Measurements from ENCODE around the gene KREMEN2. TPM values are rescaled to one million over a fixed set of nuclear protein-coding genes. Genes with fewer than 3 reads are reported as not detected.

KREMEN2 gene
- total and polyA plus RNA-seq, 4 donors, result not detected

GRCh38 chr16:2973093-2973492 lies 9.0 kb downstream of the KREMEN2 start:
- no peak overlapping the region for H3K9ac ChIP-seq (ENCODE audit: low read depth in 1 of 2, low read length in 2 of 2)
- no peak overlapping the region for H3K4me3 ChIP-seq (ENCODE audit: low read depth in 1 of 3, low read length in 3 of 3)
- WGBS, result 89% methylated on average over 5 of the region's 5 CpGs
- TF ChIP-seq ZBTB33 (IDR thresholded peaks at IDR 0.05) (no peak), FOXA1 (IDR thresholded peaks at IDR 0.05) (no peak), MAX (IDR thresholded peaks at IDR 0.05) (no peak), ATF3 (IDR thresholded peaks at IDR 0.05) (no peak), TAF1 (conservative IDR thresholded peaks at IDR 0.05) (no peak), YY1 (IDR thresholded peaks at IDR 0.05) (no peak), HNF4A (conservative IDR thresholded peaks at IDR 0.05) (no peak), REST (IDR thresholded peaks at IDR 0.05) (no peak), JUND (IDR thresholded peaks at IDR 0.05) (no peak), SP1 (IDR thresholded peaks at IDR 0.05) (no peak), NR2F2 (IDR thresholded peaks at IDR 0.05) (no peak), GABPA (IDR thresholded peaks at IDR 0.05 in 1 of 2, conservative IDR thresholded peaks at IDR 0.05 in 1 of 2) (no peak), RAD21 (IDR thresholded peaks at IDR 0.05) (no peak), HNF4G (IDR thresholded peaks at IDR 0.05) (no peak)
- H3K4me1 ChIP-seq (ENCODE audit: control insufficient read depth in 4 of 4, insufficient read depth in 4 of 4, low read length in 3 of 4), result peaks cover 11 to 35% (median 24%) of the 10 kb centered on the region in 4 donors
- peaks cover 0 to 2% (median 0%) of the 10 kb centered on the region in 4 donors for H3K27me3 ChIP-seq (ENCODE audit: control insufficient read depth in 4 of 4, insufficient read depth in 4 of 4, low read length in 3 of 4)
- H3K9me3 ChIP-seq (ENCODE audit: control insufficient read depth in 4 of 4, low read length in 3 of 4), result no peaks in the 10 kb centered on the region
- no peak for DNase-seq (ENCODE audit: low spot score)
- no peaks in the 10 kb centered on the region for H3K36me3 ChIP-seq (ENCODE audit: control insufficient read depth in 4 of 4, insufficient read depth in 3 of 4, low read depth in 1 of 4, low read length in 3 of 4)
- no peak overlapping the region for H3K27ac ChIP-seq (ENCODE audit: low read depth in 1 of 2, low read length in 2 of 2)

GRCh38 chr16:2973605-2974318 lies 9.7 kb downstream of the KREMEN2 start:
- Histone ChIP-seq H3K9me3 (ENCODE audit: control insufficient read depth in 4 of 4, low read length in 3 of 4) (no peaks in the 10 kb centered on the region), H3K36me3 (ENCODE audit: control insufficient read depth in 4 of 4, insufficient read depth in 3 of 4, low read depth in 1 of 4, low read length in 3 of 4) (no peaks in the 10 kb centered on the region), H3K4me3 (ENCODE audit: low read depth in 1 of 3, low read length in 3 of 3) (no peak overlapping the region), H3K4me1 (ENCODE audit: control insufficient read depth in 4 of 4, insufficient read depth in 4 of 4, low read length in 3 of 4) (peaks cover 8 to 33% (median 19%) of the 10 kb centered on the region in 4 donors), H3K9ac (ENCODE audit: low read depth in 1 of 2, low read length in 2 of 2) (no peak overlapping the region), H3K27ac (ENCODE audit: low read depth in 1 of 2, low read length in 2 of 2) (no peak overlapping the region), H3K27me3 (ENCODE audit: control insufficient read depth in 4 of 4, insufficient read depth in 4 of 4, low read length in 3 of 4) (no peaks in the 10 kb centered on the region)
- TF ChIP-seq JUND (IDR thresholded peaks at IDR 0.05) (no peak), ZBTB33 (IDR thresholded peaks at IDR 0.05) (no peak), HNF4G (IDR thresholded peaks at IDR 0.05) (no peak)
- 92% methylated on average over 17 of the region's 17 CpGs for WGBS
- no peak for DNase-seq (ENCODE audit: low spot score)
